ENCODE results near the gene VAV1.
"Not testable (repeated sequence)": the region's sequence is repeated elsewhere in the genome, so short reads cannot be mapped to it uniquely, and the experiment has no call there.

Gene VAV1

GRCh38 chr19:6737284-6737872, 35.1 kb upstream of the VAV1 start, which contains the start of gene GPR108:
Gene GPR108 (minus strand): TSS chr19:6737580. CDS start chr19:6737576, 4 bp downstream.
- peak; percentile 100 for DNase-seq

- peak; percentile 84 for DNase-seq
Observed at GRCh38 chr19:6737873-6738786, 34.4 kb upstream of the VAV1 start.

- DNase-seq: peak; percentile 36
Observed at GRCh38 chr19:6738787-6739389, 33.6 kb upstream of the VAV1 start.

GRCh38 chr19:6739390-6739882, 33.1 kb upstream of the VAV1 start, which contains the start of gene TRIP10:
Gene TRIP10 (plus strand): TSS chr19:6739680. CDS start chr19:6739762, 82 bp downstream.
- DNase-seq: peak; percentile 89

- DNase-seq: no peak
Observed at GRCh38 chr19:6739883-6740588, 32.5 kb upstream of the VAV1 start.

GRCh38 chr19:6740589-6741343, 31.7 kb upstream of the VAV1 start:
- no peak for DNase-seq

GRCh38 chr19:6743066-6743465, 29.4 kb upstream of the VAV1 start:
- DNase-seq: no peak

- DNase-seq: no peak
Observed at GRCh38 chr19:6743714-6744380, 28.7 kb upstream of the VAV1 start.

- no peak for DNase-seq
Observed at GRCh38 chr19:6744381-6745301, 27.9 kb upstream of the VAV1 start.

- no peak for DNase-seq
Observed at GRCh38 chr19:6745965-6746364, 26.5 kb upstream of the VAV1 start.

GRCh38 chr19:6748543-6748942, 24.0 kb upstream of the VAV1 start:
- DNase-seq: not testable (repeated sequence)

GRCh38 chr19:6750062-6750461, 22.4 kb upstream of the VAV1 start:
- DNase-seq: no peak

GRCh38 chr19:6751189-6751588, 21.3 kb upstream of the VAV1 start:
- DNase-seq: no peak

- no peak for DNase-seq
Observed at GRCh38 chr19:6752256-6753177, 20.0 kb upstream of the VAV1 start.

- DNase-seq: peak; percentile 84
Observed at GRCh38 chr19:6753178-6754031, 19.1 kb upstream of the VAV1 start.

GRCh38 chr19:6754136-6754535, 18.4 kb upstream of the VAV1 start:
- DNase-seq: no peak

GRCh38 chr19:6754653-6755463, 17.6 kb upstream of the VAV1 start:
- DNase-seq: no peak

Data from CD4-positive, alpha-beta T cell treated with Interleukin-12 subunit alpha and Interleukin-12 subunit beta, for 1 hour (primary cell).